Measurements from ENCODE around the gene WSCD2.

DNA sequence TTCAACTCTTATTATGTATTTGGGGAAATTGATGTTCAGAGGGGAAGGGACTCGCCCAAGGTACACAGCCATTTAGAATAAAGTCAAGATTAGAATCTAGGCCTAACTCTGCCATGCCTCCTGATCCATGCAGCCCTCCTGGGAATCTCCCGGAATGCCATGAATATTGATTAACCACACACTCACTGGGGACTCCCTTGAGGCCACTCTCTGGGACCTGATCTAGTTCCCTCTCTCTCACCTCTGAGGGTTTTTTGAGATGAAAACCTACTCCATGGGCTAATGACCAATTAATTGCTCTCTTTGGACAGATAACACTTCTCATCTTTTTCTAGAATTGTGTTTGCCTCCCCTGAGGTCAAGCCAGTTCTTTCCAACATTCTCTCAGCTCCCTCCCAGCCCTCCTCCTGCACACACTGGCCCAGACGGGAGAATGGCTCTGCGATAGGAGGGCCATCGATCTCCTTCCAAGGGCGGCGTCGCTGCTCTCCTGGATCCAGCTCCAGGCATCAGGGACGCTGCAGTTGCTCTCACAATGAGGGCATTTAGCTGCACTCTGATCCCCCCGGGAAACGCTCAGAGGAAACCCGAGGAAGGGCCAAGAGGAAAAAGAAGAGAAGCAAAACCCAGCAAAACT is 22.6 kb downstream of the WSCD2 start:
- no peak for TF ChIP-seq POLR2AphosphoS5 (IDR thresholded peaks at IDR 0.05; ENCODE audit: borderline replicate concordance, low read depth, low read length)
- TF ChIP-seq EZH2 (IDR thresholded peaks at IDR 0.05): no peak
